CD1c-positive myeloid dendritic cell (primary cell): ENCODE data around the gene CADPS.

Experiments used
- DNase-seq: peaks from one replicate; pipeline ENCODE4 v3.0.0-alpha.2; 2016; ENCODE audit errors: extremely low spot score

Gene CADPS

DNA sequence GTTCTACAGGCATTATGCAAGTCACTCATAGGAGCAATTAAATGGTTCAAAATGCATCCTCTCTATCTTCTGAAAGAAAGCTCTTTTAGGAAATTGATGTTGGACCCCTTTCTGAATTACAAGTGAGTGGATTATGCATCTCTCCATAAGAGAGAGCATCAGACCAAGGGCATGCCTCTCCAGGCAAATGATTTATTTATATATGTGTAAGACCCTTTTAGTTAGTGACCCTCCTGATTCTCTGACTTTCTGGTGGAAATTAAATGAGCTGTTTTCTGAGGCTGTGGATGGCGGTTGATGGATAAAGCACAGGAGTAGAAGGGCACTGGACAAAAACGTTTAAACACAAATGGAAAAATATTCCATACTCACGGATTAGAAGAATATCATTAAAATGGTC, 62.6 kb downstream of the CADPS start:
- no peak for DNase-seq

DNA sequence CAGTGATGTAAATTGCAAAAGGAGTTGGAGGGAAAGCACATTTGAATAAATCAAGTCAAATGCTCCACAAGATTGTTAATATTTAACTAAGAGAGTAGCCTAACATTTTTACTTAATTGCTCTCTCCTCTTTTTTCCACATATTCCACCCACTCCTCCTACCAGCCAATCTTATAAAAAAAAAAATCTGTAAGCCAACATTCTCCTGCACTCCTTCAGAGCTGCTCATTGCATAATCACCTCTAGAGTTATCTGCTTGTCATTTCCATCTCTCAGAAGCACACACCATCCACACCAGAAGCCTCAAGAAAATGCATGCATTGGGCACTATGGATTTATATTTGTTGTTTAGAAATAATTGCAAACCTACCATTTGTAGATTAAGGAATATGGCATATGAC, 64.1 kb downstream of the CADPS start:
- DNase-seq = no peak

DNA sequence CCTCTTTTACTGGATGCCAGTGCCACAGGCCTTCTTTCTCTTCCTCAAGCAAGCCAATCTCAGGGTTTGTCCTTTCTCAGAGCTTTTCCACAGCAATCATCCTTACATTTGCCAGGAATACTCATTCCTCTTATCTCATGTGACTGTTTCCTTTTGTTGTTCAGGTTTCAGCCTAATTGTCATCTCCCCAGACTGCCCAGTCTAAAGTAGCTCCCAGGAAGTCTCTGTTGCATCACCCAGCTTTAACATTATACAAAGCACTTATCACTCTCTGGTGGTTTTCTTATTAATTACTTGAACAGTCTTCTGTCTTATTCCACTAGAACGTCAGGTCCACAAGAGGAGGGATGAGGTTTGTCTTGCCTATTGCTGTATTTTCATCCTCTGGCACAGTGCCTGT, 65.8 kb downstream of the CADPS start:
- DNase-seq = no peak

DNA sequence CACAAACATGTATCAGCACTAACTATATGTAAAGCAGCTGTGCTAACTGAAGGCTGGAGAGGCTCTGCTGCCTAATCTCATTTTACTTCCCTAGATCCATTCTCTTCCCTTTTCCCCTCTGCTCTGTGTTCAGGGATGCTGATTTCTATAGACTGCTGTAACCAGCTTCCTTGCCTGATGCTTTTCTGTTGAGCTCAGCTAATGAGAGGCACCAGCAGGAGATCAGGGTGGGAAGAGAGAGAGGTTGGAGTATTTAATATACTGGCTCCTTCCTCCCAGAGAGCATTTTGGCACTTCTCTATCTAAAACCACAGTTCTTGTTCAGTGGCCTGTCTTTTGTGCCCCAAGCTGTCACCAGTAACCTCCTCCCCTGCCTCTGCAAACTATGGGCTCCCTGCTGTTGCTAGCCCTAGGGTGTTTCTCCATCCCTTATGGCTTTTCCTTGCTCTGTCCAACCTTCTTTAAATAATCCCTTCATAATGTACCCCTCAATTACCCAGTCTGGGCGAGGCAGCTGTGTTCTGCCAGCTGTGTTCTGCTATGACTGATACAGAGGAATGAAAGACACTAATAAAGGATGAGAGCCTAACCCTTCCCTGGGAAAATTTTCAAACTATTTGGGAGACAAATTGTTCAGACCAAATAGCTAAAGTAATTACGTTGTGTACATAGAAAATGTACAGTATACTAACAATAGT, 69.5 kb downstream of the CADPS start:
- DNase-seq = no peak

DNA sequence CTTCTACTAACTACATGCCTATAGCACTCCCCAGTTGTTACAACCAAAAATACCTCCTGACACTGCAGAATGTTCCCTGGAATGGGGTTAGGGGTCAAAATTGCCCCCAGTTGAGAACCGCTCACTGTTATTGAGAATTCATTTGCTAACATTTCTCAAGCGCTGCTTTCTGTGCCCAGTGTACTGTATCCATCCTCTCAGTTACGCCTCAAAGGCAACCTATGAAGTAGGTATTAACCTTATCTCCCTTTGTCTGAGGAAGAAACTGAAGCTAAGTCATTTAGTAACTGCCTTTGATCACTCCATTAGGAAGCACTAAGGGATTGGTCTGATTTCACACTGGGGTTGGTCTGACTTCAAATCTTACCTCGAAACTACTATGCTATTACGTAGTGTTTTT, 70.1 kb downstream of the CADPS start:
- no peak for DNase-seq

DNA sequence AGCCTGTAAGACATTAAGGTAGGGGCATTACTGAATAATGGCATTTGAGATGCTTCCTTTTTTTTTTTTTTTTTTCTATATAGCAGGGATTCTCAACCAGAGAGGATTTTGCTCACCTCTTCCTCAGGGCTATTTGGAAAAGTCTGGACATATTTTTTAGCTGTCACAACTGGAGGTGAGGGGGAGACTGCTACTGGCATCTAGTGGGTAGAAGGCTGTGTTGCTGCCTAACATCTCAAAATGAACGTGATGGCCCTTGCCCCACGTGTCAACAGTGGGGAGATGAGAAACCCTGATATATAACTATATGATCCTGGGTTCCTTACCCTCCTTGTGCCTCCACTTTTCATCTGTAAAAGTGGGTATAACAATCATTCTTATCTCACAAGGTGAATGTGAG, 71.9 kb downstream of the CADPS start:
- no peak for DNase-seq

DNA sequence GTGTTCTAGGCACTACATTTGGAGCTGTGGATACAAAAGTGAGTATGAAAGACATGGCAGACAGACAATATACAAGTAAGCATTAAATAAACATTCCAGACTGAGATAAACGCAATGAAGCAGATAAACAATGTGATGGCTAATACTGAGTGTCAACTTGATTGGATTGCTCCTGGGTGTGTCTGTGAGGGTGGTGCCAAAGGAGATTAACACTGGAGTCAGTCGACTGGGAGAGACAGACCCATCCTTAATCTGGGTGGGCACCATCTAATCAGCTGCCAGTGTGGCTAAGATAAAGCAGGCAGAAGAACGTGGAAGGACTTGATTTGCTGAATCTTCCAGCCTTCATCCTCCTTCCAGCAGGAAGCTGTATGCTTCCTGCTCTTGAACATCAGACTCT, 77.2 kb downstream of the CADPS start:
- DNase-seq = no peak

DNA sequence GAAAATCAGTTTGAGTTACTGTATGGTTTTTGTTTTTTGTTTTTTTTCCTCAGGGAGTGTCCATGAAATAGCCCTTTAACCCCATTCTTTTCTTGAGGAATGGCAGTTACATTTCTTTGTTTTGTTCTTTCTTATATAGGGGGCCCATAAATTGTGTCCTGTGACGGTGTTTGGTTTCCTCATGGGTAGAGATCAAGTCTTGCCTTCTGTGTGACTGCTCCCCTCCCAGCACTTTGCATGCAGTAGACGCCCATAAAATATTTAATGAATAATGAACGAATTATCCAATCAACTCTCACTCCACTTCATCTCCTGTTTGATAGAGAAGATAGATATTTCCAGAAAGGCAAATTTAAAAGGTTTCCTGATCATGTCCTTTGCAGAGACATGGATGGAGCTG, 78.1 kb downstream of the CADPS start:
- DNase-seq = no peak

DNA sequence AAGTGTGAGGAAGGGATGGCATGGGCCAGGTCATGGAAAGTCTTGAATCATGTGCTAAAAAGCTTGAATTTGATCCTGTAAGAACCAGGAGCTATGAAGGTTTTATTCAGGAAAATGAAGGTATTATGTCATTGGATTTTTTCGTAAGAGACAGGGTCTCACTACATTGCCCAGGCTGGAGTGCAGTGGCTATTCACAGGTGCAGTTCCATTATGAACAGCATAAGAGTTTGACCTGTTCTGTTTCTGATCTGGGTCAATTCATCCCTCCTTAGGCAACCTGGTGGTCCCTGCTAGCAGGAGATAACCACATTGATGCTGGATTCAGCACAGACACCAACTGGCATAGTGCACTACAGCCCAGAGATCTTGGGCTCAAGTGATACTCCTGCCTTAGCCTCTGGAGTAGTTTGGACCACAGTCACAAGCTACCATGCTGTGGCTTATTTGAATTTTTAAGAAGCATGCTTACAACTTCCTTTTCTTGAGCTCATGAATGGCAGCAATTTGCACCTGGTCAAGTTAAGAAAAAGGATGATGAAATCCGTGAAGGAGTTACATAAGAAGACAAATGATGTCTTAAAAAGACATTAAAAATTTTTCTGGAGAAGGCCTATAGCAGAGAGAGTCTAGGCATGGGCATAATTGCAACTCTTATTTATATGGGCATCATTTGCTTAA, 79.1 kb downstream of the CADPS start:
- no peak for DNase-seq

DNA sequence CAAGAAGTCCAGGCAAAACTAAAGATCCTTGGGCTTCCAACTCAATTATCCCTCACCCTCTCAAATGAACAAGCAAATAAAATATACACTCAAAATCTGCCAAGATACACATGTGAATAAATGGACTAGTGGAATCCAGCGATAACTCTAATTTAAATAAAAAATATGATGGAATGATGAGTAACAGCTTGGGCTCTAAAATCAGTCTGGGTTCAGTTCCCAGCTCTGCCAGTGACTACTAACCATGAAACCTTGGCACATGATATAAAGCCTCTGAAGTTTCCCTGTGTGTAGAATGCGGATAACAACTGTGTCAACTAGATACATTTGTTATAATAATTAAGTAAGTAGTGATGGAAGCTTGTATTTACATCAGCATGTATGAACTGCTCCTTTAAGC, 81.3 kb downstream of the CADPS start:
- DNase-seq = no peak

DNA sequence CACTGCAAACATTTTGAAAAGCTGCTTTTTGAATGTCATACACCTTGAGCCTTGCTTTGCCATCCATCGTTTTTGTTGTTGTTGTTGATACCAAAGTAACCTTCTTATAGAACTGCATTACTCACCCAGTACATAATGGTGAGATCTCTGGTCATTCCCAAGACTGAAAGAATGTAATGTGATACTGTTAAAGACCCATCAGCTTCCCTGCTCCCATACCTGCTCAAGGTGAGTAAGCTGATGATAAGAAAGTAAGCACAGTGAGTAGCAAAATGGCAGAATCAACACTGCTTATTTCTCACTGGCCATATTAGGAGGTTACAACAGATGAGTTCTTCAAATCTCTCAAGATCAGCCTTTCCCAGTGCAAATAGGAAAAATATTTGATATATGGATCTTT, 89.8 kb downstream of the CADPS start:
- DNase-seq = no peak

DNA sequence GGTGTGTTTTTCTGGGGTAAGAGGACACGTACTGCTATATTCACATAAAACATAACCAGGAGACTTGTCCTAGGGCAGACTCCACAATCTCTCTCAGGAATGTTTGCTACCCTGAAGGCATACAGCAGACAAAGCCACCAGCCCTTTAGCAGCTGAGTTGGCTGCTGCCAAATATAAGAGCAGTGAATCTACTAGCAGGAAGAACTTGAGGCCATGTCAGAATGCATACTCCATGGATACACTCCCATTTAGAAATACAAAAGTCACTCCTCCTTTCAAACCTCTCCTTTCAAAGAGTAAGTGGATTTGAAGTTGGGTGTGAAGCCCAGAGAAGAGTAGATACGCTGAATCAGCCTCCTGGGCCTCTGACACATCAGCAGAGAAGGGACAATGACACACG, 94.1 kb downstream of the CADPS start:
- no peak for DNase-seq

DNA sequence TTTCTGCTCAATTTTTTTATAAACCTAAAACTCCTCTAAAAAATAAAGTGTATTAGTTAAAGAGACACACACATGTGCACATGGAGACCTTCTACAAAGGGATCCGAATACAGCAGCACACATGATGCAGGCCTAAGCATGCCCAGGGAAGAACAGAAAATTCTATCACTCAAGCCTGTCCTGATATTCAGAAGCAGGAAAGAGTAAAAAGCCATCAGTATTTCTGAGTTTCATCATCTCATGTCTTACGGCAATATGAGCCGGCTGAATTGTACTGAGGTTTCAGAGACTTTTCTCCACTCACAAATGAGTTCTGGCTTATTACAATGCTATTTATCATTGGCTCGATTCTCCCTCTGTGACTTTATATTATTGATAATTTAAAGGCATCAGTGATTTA, 97.5 kb downstream of the CADPS start:
- DNase-seq = no peak

DNA sequence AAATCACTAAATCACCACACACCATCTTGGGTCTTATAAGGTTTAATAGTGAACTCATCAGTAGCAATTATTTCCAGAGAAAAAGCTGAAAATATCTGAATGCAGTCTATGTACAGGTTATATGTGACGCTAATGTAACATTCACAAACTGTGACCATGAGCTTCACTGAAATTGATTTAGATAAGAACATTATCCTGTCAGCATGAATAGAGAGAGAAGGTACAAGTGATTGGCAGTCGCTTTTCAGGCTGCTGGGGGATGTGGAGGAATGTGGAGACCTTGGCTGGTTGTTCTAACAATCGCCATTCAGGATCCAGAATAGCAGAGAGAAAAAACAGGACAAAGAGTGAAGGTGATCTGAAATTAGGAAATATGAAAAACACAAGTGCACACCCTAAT, 98.1 kb downstream of the CADPS start:
- no peak for DNase-seq

DNA sequence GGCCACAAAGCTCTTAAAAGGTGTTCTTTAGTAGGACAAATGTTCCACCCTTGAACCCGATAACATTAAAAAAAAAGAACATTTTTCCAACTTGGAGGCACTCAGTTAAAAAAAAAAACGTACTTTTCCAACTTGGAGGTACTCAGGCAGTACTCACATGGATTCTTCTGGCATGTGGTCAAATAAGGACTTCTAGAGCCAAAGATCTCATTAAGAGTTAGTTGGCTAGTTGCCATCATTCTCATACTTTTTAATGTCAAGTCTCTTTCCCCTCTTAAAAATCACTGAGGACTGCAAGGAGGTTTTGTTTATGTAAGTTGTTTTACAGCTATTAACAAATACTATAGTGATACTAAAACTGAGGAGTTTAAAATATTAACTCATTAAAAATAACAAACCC, 101.0 kb downstream of the CADPS start:
- DNase-seq = no peak

DNA sequence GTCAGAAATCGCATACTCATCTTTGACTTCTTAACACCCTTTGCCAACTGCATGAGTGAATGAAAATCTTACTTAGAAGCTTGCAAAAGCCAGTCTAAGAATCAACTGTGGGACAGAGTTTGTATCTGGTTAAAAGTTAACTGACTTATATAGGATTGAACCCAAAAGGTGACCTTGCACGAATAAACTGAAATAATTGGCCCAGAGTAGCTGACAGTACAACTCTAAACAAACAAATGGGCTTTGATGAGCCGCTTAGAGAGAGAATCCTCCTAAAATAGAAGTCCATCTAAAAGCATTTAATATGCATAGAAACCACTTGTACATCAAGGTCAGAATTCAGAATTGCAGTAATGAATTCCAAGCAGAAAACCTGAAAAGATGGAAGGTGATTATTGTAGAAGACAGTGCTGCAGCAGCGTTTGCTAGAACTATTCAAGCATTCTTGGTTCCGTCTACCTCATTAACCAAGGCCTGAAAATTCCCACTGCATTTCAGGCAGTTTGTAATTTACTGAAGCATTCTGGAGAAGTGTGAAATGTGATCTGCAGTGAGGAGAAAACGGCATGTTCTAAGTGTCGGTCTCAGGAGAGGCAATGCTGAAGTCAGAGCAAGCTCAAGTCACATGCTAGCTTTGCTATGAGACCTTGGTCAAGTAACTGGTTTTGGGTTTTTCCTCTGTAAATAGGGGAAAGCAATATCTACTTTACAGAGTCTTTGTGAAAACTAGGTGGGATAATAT, 103.7 kb downstream of the CADPS start:
- DNase-seq = no peak

DNA sequence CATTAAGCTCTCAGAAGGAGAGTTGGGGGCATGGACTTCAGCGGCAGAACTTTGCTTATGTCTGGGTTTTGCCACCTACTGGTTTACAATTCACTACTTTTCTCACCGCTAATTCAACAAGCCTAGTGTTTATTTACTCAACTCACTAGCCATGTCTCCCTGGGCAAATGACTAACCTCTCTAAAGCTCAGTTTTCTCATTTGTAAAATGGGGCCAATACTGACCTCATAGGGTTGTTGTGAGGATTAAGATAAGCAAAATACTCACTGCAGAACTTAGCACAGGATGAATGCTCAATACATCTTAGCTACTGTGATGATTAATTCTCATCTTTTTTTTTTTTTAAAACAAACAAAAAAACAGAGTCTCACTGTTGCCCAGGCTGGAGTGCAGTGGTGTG, 106.3 kb downstream of the CADPS start:
- no peak for DNase-seq

DNA sequence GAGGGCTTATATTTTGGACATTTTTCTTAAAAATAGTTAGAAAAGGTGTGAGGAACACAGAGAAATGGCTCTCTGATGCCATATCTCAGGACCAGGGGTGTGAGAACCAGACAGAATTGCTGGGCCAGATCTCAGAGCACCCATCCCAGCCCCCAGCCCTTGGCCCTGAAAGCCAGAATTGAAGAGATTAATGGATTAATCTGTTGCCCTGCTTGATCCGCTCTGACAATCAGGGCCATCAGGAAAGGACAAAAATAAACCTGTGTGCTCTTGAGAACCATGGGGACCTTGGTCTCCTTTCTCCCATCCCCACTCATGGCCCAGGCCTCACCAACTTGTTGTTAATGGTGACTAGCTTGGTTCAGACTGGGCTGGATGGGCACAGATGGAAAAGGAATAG, 113.5 kb downstream of the CADPS start:
- no peak for DNase-seq

DNA sequence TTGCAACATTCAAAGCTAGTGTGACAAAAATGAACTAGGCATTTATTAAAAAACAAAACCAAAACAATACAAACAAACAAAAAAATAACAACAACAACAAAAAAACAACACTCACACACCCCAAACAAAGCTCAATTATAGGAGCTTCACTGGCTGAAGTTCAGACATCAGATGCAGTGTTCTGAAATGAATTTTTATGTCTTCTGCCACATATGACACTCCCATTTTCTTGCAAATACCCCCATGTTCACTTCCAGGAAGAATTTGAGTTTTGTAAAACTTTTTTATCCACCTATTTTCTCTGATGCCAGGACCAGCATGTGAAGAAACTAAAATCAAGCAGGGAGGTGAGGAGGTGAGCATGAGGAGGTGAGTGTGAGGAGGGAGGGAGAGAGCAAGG, 113.9 kb downstream of the CADPS start:
- DNase-seq = no peak

DNA sequence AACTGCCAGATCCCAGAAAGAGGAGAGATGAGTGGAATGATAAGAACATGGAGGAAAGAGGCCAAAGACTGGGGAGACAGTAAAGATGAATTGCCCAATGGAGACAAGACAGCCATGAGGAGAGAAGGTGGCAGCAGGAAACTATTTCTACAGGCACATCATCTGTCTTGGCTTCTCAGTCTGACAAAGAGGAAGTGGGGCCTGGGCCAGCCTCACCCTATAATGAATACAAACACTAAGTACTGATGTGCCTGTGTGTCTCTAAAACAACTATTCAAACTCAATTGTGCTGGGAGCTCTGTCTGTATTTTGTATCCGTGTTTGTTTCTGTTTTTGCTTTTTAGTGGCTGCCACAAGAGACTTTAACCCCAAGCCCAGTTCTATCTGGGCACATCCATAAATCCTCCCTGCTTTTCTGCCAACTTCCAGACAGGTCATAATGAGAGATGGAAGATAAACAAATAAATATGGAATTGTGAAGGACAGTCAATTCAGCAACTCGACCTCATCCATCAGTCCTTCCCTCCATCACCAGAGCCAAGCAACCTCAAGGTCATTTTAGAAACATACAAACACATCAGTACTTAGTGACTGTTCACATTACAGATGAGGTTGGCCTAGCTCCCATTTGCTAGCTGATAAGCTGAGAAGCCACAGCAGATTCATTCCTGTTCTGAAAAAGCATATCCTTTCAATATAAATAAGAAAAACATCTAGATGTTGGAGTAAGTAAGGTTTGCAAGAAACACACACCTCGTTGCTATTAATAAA, 116.7 kb downstream of the CADPS start:
- no peak for DNase-seq

DNA sequence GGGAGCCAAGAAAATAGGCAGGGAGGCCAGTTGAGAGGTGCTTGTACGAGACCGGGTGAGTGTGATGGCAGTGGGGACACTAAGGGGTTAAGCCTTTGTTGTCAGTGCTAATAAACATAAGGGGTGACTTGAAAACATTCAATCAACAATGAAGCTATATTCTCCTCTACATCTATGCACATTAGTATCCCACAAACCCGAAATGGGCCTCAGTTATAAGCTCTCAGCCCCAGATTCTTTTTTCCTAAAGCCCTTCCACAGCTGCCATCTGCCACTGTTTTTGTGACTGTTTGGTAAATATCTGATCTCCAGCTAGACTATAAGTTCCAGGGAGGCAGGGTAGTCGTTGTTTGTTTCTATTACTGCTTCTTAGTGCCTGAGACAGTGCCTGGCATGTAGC, 118.2 kb downstream of the CADPS start:
- no peak for DNase-seq

DNA sequence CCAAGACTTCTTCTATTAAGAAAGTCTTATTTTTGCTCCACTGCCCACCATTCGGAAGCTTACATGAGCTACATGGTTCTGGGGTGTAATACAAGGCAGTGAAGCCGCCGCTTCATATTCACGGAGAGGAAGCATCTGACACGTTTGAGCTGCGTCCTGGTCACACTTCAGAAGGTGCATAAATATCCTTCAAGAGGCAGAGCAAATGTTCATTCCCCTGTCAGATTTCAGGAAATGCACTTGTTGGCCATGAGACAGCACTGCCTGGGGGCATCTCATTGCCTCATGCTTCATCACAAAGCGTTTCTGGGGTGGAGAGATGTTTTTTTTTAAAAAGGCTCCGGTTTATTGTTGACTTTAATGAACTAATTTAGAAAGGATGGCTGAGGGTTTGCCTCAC, 119.9 kb downstream of the CADPS start:
- no peak for DNase-seq
